ENCODE data around the gene HPCAL1. TPM values are rescaled to one million over a fixed set of nuclear protein-coding genes. Genes with fewer than 3 reads are reported as not detected.

The HPCAL1 gene
- total and polyA plus RNA-seq, 2 donors (not counting 3 experiments of a cell fraction or from before 2014, with no cell fraction given): 56.5 to 77.4 TPM

DNA sequence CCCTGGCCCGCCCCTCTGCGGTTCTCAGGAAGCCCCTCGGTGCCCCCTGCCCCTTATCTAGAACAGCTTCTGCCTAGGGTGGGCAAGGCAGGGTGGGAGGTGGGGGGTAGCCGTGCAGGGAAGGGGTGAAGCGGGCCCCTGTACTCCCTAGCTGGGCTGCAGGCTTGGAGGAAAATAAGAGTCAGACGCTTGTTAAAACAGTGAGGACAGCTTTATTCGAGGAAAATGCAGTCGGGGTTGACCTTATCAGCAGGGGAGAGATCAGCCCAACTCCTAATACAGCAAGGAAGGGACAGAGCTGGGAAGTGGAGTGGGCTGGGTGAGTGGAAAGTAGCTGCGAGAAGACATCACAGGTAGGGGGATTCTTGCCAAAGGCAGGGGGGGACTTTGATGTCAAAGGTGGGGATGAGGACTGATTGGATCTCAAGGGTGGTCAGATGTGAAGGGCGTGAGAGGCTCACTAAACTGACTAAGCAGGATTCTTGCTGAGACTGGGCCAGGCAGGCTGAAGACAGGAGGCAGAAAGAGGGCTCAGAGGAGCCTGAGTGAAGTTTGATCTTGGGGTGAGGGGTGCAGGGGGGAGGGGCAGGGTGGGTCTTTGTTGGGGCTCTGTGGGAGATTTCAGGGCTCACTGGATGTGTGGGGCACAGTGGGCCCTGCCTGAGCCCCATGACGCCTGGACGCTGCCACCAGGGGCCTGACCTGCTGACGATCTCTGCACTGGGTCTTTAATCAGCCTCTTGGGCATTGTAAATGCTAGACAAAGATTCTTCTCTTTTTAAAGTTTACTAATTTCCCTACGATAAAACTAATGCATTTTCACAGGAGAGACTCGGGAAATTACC lies 29.9 kb downstream of the HPCAL1 start:
- Histone ChIP-seq H3K9ac (replicated peaks; ENCODE audit: extremely low read depth, insufficient read depth, low read length) (no peak overlapping the region), H3K27me3 (ENCODE audit: control insufficient read depth in 2 of 2, insufficient read depth in 2 of 2, low read length in 2 of 2) (no peaks in the 10 kb centered on the region), H3K9me1 (replicated peaks; ENCODE audit: control insufficient read depth, extremely low read depth, insufficient read depth, low read length) (no peaks in the 10 kb centered on the region), H3K79me2 (ENCODE audit: control insufficient read depth, insufficient read depth, low read length) (peaks cover 73% of the 10 kb centered on the region), H2AFZ (ENCODE audit: low read depth, low read length) (no peak overlapping the region), H4K20me1 (replicated peaks; ENCODE audit: control insufficient read depth, extremely low read depth, insufficient read depth, low read length) (no peaks in the 10 kb centered on the region), H3K4me3 (replicated peaks in 1 of 3; ENCODE audit: insufficient read depth in 1 of 3, low read depth in 1 of 3, low read length in 3 of 3) (no peak overlapping the region), H3K4me2 (ENCODE audit: insufficient read depth, low read length) (no peak overlapping the region), H3K27ac (ENCODE audit: insufficient read depth, low read depth, low read length) (no peak overlapping the region), H3K36me3 (ENCODE audit: control insufficient read depth in 2 of 2, extremely low read depth in 1 of 2, insufficient read depth in 2 of 2, low read length in 2 of 2) (no peaks in the 10 kb centered on the region), H3K4me1 (ENCODE audit: control insufficient read depth, extremely low read depth, insufficient read depth, low read length) (peaks cover 50% of the 10 kb centered on the region), H3K9me3 (replicated peaks; ENCODE audit: control insufficient read depth, insufficient read depth, low read length) (no peaks in the 10 kb centered on the region)
- CTCF ChIA-PET: interaction anchor here (0.7 to 5.8 kb wide), 8 partner anchors 16 to 525 kb away, joined by 3 to 38 read pairs (median 5); no protein-coding TSS in a partner anchor
- TF ChIP-seq, protein P1, sequence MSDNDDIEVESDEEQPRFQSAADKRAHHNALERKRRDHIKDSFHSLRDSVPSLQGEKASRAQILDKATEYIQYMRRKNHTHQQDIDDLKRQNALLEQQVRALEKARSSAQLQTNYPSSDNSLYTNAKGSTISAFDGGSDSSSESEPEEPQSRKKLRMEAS (IDR thresholded peaks at IDR 0.05; ENCODE audit: insufficient read depth, insufficient read length): no peak
- TF ChIP-seq POLR2AphosphoS5 (IDR thresholded peaks at IDR 0.05; ENCODE audit: insufficient read depth, low read depth, low read length) (no peak), POLR2A (IDR thresholded peaks at IDR 0.05; ENCODE audit: low read depth, low read length) (no peak), FOS (IDR thresholded peaks at IDR 0.05; ENCODE audit: borderline replicate concordance, insufficient read depth, low read length) (no peak), EZH2 (IDR thresholded peaks at IDR 0.05; ENCODE audit: borderline replicate concordance, low read depth, low read length, severe bottlenecking) (no peak), MYC (IDR thresholded peaks at IDR 0.05; ENCODE audit: low read depth, low read length) (no peak), JUN (IDR thresholded peaks at IDR 0.05; ENCODE audit: borderline replicate concordance, insufficient read depth, insufficient read length, low read depth) (no peak), GATA2 (IDR thresholded peaks at IDR 0.05; ENCODE audit: insufficient read depth, insufficient read length, low read depth, low read length) (no peak)
- TF ChIP-seq, protein P2, sequence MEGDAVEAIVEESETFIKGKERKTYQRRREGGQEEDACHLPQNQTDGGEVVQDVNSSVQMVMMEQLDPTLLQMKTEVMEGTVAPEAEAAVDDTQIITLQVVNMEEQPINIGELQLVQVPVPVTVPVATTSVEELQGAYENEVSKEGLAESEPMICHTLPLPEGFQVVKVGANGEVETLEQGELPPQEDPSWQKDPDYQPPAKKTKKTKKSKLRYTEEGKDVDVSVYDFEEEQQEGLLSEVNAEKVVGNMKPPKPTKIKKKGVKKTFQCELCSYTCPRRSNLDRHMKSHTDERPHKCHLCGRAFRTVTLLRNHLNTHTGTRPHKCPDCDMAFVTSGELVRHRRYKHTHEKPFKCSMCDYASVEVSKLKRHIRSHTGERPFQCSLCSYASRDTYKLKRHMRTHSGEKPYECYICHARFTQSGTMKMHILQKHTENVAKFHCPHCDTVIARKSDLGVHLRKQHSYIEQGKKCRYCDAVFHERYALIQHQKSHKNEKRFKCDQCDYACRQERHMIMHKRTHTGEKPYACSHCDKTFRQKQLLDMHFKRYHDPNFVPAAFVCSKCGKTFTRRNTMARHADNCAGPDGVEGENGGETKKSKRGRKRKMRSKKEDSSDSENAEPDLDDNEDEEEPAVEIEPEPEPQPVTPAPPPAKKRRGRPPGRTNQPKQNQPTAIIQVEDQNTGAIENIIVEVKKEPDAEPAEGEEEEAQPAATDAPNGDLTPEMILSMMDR (IDR thresholded peaks at IDR 0.05; ENCODE audit: extremely low read depth in 1 of 2, insufficient read depth in 1 of 2, low read depth in 1 of 2, low read length in 2 of 2): no peak
- intact Hi-C loops (cut with micrococcal nuclease): loop anchor here (5.0 kb wide), 1 partner anchor 170 kb away; no protein-coding TSS in a partner anchor
- no TSS peak for BruUV-seq (replicated peaks)
- no peak for DNase-seq (ENCODE audit: low read depth, low spot score)
- POLR2A ChIA-PET: no interaction called here
- no peak for FAIRE-seq
- dilution Hi-C loops (cut with MboI; ENCODE audit: extremely low pct_ligation_motif_present, low sequenced_read_pairs): no loop called here

Measured in endothelial cell of umbilical vein (primary cell).